H9 (cell line): Measurements from ENCODE around the gene BMERB1. TPM values are rescaled to one million over a fixed set of nuclear protein-coding genes. Genes with fewer than 3 reads are reported as not detected.
A peak's percentile ranks its signal among the peaks of the same experiment; 100 is the strongest.
"Not testable (repeated sequence)": the region's sequence is repeated elsewhere in the genome, so short reads cannot be mapped to it uniquely, and the experiment has no call there.

Experiments used
- DNase-seq: peaks from one replicate; pipeline ENCODE4 v3.0.0-alpha.2; 2017
- H2AFZ ChIP-seq: one replicate; pipeline ENCODE4 v1.6.1; 2013; ENCODE audit warnings: mild to moderate bottlenecking, low read length, control low read depth, moderate library complexity
- H2AK5ac ChIP-seq: 2 replicates; pipeline ENCODE4 v1.6.1; 2013; ENCODE audit warnings: low read length, control low read depth, mixed read lengths; ENCODE audit not compliant: insufficient read length
- H2BK120ac ChIP-seq: one replicate; pipeline ENCODE4 v1.6.1; 2013; ENCODE audit warnings: low read depth, mild to moderate bottlenecking, low read length, control low read depth, inconsistent platforms; ENCODE audit not compliant: poor library complexity, severe bottlenecking
- H2BK12ac ChIP-seq: 2 replicates; pipeline ENCODE4 v1.6.1; 2013; ENCODE audit warnings: low read length, control low read depth, mixed read lengths, low read depth; ENCODE audit not compliant: insufficient read length
- H2BK15ac ChIP-seq: 2 replicates; pipeline ENCODE4 v1.6.1; 2013; ENCODE audit warnings: low read depth, low read length, control low read depth
- H2BK20ac ChIP-seq: one replicate; pipeline ENCODE4 v1.6.1; 2013; ENCODE audit warnings: low read depth, mild to moderate bottlenecking, low read length, control low read depth, inconsistent platforms; ENCODE audit not compliant: poor library complexity, severe bottlenecking
- H2BK5ac ChIP-seq: 2 replicates; pipeline ENCODE4 v1.6.1; 2013; ENCODE audit warnings: low read length, control low read depth, mixed read lengths; ENCODE audit not compliant: insufficient read length
- H3K14ac ChIP-seq: 2 replicates; pipeline ENCODE4 v1.6.1; 2013; ENCODE audit warnings: low read length, control low read depth; ENCODE audit not compliant: insufficient read depth
- H3K18ac ChIP-seq: 2 replicates; pipeline ENCODE4 v1.6.1; 2013; ENCODE audit warnings: low read depth, mild to moderate bottlenecking, mixed read lengths, low read length, control low read depth; ENCODE audit not compliant: insufficient read length
- H3K23ac ChIP-seq: 2 replicates; pipeline ENCODE4 v1.6.1; 2013; ENCODE audit warnings: low read length, control low read depth, mixed read lengths, low read depth; ENCODE audit not compliant: insufficient read length
- H3K23me2 ChIP-seq: 2 replicates; pipeline ENCODE4 v1.6.1; 2013; ENCODE audit warnings: low read depth, mild to moderate bottlenecking, mixed read lengths, low read length, control low read depth; ENCODE audit not compliant: insufficient read length, poor library complexity, severe bottlenecking
- H3K27ac ChIP-seq: 2 replicates; pipeline ENCODE4 v1.5.1; 2013; ENCODE audit warnings: low read length, control low read depth, mixed read lengths, low read depth; ENCODE audit not compliant: insufficient read length
- H3K27me3 ChIP-seq: 2 replicates; pipeline ENCODE4 v1.6.1; 2013; ENCODE audit warnings: low read length, control low read depth, inconsistent platforms; ENCODE audit not compliant: insufficient read depth
- H3K4ac ChIP-seq: 2 replicates; pipeline ENCODE4 v1.6.1; 2013; ENCODE audit warnings: low read depth, mild to moderate bottlenecking, control low read depth, inconsistent platforms, low read length, moderate library complexity
- H3K4me1 ChIP-seq: 2 replicates; pipeline ENCODE4 v1.6.1; 2013; ENCODE audit warnings: low read length, control low read depth, inconsistent platforms; ENCODE audit not compliant: insufficient read depth
- H3K4me2 ChIP-seq: 2 replicates; pipeline ENCODE4 v1.6.1; 2013; ENCODE audit warnings: low read length, control low read depth, mixed read lengths; ENCODE audit not compliant: insufficient read length, insufficient read depth
- H3K56ac ChIP-seq: 2 replicates; pipeline ENCODE4 v1.6.1; 2013; ENCODE audit warnings: low read depth, mild to moderate bottlenecking, mixed read lengths, low read length, control low read depth; ENCODE audit not compliant: insufficient read length
- H3K79me1 ChIP-seq: 2 replicates; pipeline ENCODE4 v1.6.1; 2013; ENCODE audit warnings: low read depth, mild to moderate bottlenecking, moderate library complexity, low read length, control low read depth, inconsistent platforms; ENCODE audit not compliant: insufficient read depth, poor library complexity, severe bottlenecking
- H3K79me2 ChIP-seq: 2 replicates; pipeline ENCODE4 v1.6.1; 2013; ENCODE audit warnings: low read length, control low read depth, inconsistent platforms; ENCODE audit not compliant: insufficient read depth
- H3K9ac ChIP-seq: 2 replicates; pipeline ENCODE4 v1.6.1; 2013; ENCODE audit warnings: low read length, control low read depth, mixed read lengths; ENCODE audit not compliant: insufficient read length; ENCODE audit errors: extremely low read depth
- H3K9me3 ChIP-seq: one replicate; pipeline ENCODE4 v1.6.1; 2013; ENCODE audit warnings: low read depth, low read length, inconsistent platforms; ENCODE audit not compliant: control insufficient read depth
- H3T11ph ChIP-seq: one replicate; pipeline ENCODE4 v1.6.1; 2013; ENCODE audit warnings: mild to moderate bottlenecking, low read length, control low read depth, inconsistent platforms
- H4K20me1 ChIP-seq: one replicate; pipeline ENCODE4 v1.6.1; 2013; ENCODE audit not compliant: control insufficient read depth, insufficient read length, insufficient read depth
- H4K5ac ChIP-seq: 2 replicates; pipeline ENCODE4 v1.6.1; 2013; ENCODE audit warnings: low read depth, mild to moderate bottlenecking, mixed read lengths, low read length, control low read depth; ENCODE audit not compliant: insufficient read length
- H4K8ac ChIP-seq: replicated peaks from 2 replicates; pipeline ENCODE4 v1.6.1; 2013; ENCODE audit warnings: low read length, control low read depth, mixed read lengths, low read depth; ENCODE audit not compliant: insufficient read length
- H4K91ac ChIP-seq: 2 replicates; pipeline ENCODE4 v1.6.1; 2013; ENCODE audit warnings: low read depth, mild to moderate bottlenecking, moderate library complexity, mixed read lengths, low read length, control low read depth; ENCODE audit not compliant: insufficient read length
- H3K27ac Mint-ChIP-seq, 3 experiments: 2 replicates in 2 of 3; 3 replicates in 1 of 3; pipeline ENCODE4 v1.8.0; 2020 to 2021; ENCODE audit warnings: mixed read lengths in 3 of 3, mild to moderate bottlenecking in 1 of 3, moderate library complexity in 1 of 3
- H3K27me3 Mint-ChIP-seq: 2 replicates; pipeline ENCODE4 v1.8.0; 2021; ENCODE audit warnings: low read depth, mild to moderate bottlenecking, moderate library complexity, mixed read lengths
- H3K36me3 Mint-ChIP-seq, 3 experiments: 2 replicates in 2 of 3; 3 replicates in 1 of 3; pipeline ENCODE4 v1.8.0; 2020 to 2021; ENCODE audit warnings: low read depth in 3 of 3, mixed read lengths in 3 of 3; ENCODE audit not compliant: insufficient read depth in 1 of 3
- H3K4me1 Mint-ChIP-seq, 2 experiments: 2 replicates each; pipeline ENCODE4 v1.8.0; 2020; ENCODE audit warnings: mixed read lengths in 2 of 2
- H3K4me3 Mint-ChIP-seq, 2 experiments: 2 replicates in 1 of 2; 3 replicates in 1 of 2; pipeline ENCODE4 v1.8.0; 2020 to 2021; ENCODE audit warnings: mild to moderate bottlenecking in 2 of 2, mixed read lengths in 2 of 2, moderate library complexity in 1 of 2
- H3K9me3 Mint-ChIP-seq, 2 experiments: 2 replicates in 1 of 2; 3 replicates in 1 of 2; pipeline ENCODE4 v1.8.0; 2020; ENCODE audit warnings: mild to moderate bottlenecking in 2 of 2, mixed read lengths in 2 of 2, moderate library complexity in 1 of 2
- CTCF ChIP-seq: fragments of 200-600 bp; sonication (generic); conservative IDR thresholded peaks from 3 replicates; pipeline ENCODE4 v1.8.0; 2021; ENCODE audit warnings: antibody characterized with exemption, mild to moderate bottlenecking
- WGBS: extraction: QIAGEN DNeasy Blood & Tissue Kit; methylation state at CpG from one replicate; pipeline ENCODE4 v1.1.7; 2013; ENCODE audit warnings: missing lambda C conversion rate, low lambda C conversion rate, mixed read lengths; ENCODE audit not compliant: insufficient read length; ENCODE audit errors: extremely low coverage; 5-methylcytosine and 5-hydroxymethylcytosine counted together
- total RNA-seq: library from RNA; stranded (reverse); gene quantifications from 2 replicates; pipeline ENCODE4 v1.2.1, GENCODE V29; 2021

BMERB1 gene
- total RNA-seq, 1 experiment from 2014 or later: 19.5 TPM

- Mint-ChIP-seq H3K4me3 (no peak overlapping the region), H3K27ac (peak overlapping the region in 2 of 3 experiments; percentile 69 to 86; a peak in 3 of 7 replicates), H3K36me3 (peaks cover 0 to 5% (median 5%) of the 10 kb centered on the region in 3 experiments; a peak in 2 of 7 replicates), H3K27me3 (no peaks in the 10 kb centered on the region), H3K9me3 (no peaks in the 10 kb centered on the region), H3K4me1 (peaks cover 21 to 25% of the 10 kb centered on the region in 2 experiments)
- WGBS: no CpG with 5 or more reads among the region's 4 CpGs
- Histone ChIP-seq H2BK15ac (no peak overlapping the region), H3K4me1 (peaks cover 8% of the 10 kb centered on the region; the same call in 1 of the 2 replicates), H4K8ac (no peak overlapping the region), H3K23me2 (no peaks in the 10 kb centered on the region), H3K27me3 (no peaks in the 10 kb centered on the region), H4K20me1 (no peaks in the 10 kb centered on the region), H4K91ac (no peak overlapping the region), H3K4ac (no peak overlapping the region), H2BK12ac (no peak overlapping the region), H2BK120ac (no peak overlapping the region), H3K56ac (no peak overlapping the region), H2BK5ac (no peak overlapping the region), H3K27ac (no peak overlapping the region), H3K4me2 (no peak overlapping the region), H3T11ph (no peak overlapping the region), H3K23ac (no peak overlapping the region), H3K79me1 (no peaks in the 10 kb centered on the region), H3K9ac (no peak overlapping the region), H3K79me2 (no peaks in the 10 kb centered on the region), H2AFZ (no peak overlapping the region), H3K9me3 (no peaks in the 10 kb centered on the region), H4K5ac (no peak overlapping the region), H2AK5ac (no peak overlapping the region), H3K14ac (no peak overlapping the region), H2BK20ac (no peak overlapping the region), H3K18ac (no peak overlapping the region)
- TF ChIP-seq CTCF: no peak
- DNase-seq: no peak
Observed at GRCh38 chr16:15404792-15405191, 29.6 kb upstream of the BMERB1 start.

DNA sequence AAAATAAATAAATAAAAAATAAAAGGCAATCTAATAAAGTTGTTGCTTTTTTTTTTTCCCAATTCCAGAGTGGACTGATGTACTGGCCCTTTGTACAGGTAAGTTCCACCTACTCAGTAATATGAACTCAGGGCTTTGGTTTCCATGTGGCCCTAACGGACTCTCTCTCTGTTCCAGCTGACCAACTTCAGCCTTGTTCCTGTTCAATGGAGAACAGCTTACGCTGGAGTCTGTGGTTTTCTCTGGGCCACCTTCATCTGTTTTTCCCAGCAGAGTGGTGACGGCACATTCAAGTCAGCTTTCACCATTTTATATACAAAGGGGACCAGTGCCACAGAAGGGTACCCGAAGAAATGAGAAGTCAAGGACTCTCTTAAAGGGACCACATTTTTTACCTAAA is 26.6 kb upstream of the BMERB1 start:
- not testable (repeated sequence) for H3K9me3 Mint-ChIP-seq, H2BK5ac ChIP-seq, H3K4me3 Mint-ChIP-seq, H3K27ac Mint-ChIP-seq, H4K8ac ChIP-seq, H3K79me1 ChIP-seq, H3K4me1 ChIP-seq, H3K18ac ChIP-seq, H3K27me3 Mint-ChIP-seq, H2BK12ac ChIP-seq, H3K36me3 Mint-ChIP-seq, H4K91ac ChIP-seq, H2AFZ ChIP-seq, H3K23ac ChIP-seq, H3K27ac ChIP-seq, H4K5ac ChIP-seq, H4K20me1 ChIP-seq, H3K4ac ChIP-seq, H3K14ac ChIP-seq, H3K79me2 ChIP-seq, H3K4me2 ChIP-seq, H2BK15ac ChIP-seq, H3K23me2 ChIP-seq, H3K9ac ChIP-seq, H3T11ph ChIP-seq, H3K27me3 ChIP-seq, H3K9me3 ChIP-seq, H2BK20ac ChIP-seq, DNase-seq, H3K56ac ChIP-seq, H2BK120ac ChIP-seq, H2AK5ac ChIP-seq
- WGBS: no CpG with 5 or more reads among the region's 4 CpGs
- peaks cover 10 to 15% of the 10 kb centered on the region in 2 experiments for H3K4me1 Mint-ChIP-seq
